Activated CD4-positive, CD25-positive, alpha-beta regulatory T cell (primary cell): ENCODE measurements around the gene OR52L1.

Experiments
- DNase-seq, 4 experiments: peaks; one replicate each; lab custom pipeline; 2025; lab: John Stamatoyannopoulos, UW

The OR52L1 gene

GRCh38 chr11:5940748-5941147 is 46.0 kb downstream of the OR52L1 start:
- no peak for DNase-seq

- no peak for DNase-seq
These were observed 48.2 kb downstream of the OR52L1 start for GRCh38 chr11:5938603-5938965.

- DNase-seq, result no peak
These were observed 48.8 kb downstream of the OR52L1 start for GRCh38 chr11:5937868-5938602.
